Testis (tissue), 2 donors: ENCODE measurements around the gene TMEM202.

Source experiments
- CTCF ChIP-seq, 3 experiments: fragments of 450-650 bp in 2 of 3; fragments of 200-600 bp in 1 of 3; sonication (generic) in 1 of 3; IDR thresholded peaks; one replicate each; pipeline ENCODE4 v1.5.1; 2016 to 2019; ENCODE audit warnings: antibody characterized with exemption in 3 of 3, mild to moderate bottlenecking in 2 of 3, moderate library complexity in 1 of 3
- POLR2A ChIP-seq: fragments of 450-650 bp; IDR thresholded peaks from one replicate; pipeline ENCODE4 v1.6.1; 2017; ENCODE audit warnings: antibody characterized with exemption, mild to moderate bottlenecking, moderate library complexity

DNA sequence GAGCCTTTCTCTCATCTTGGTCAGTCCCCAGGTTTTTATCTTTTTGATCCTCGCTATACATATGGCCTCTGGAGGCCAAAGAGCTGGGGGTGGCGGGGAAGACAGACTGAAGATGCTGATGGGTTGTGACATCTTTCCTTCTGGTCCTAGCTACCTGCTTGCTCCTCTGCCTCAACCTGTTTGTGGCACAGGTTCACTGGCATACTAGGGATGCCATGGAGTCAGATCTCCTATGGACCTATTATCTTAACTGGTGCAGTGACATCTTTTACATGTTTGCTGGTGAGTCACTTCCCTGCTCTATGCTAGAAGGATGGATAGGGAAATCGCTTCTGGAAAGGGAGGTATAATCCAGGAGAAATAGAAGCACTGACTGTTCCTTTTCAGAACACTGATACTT, 8.8 kb downstream of the TMEM202 start:
- TF ChIP-seq CTCF (IDR thresholded peaks at IDR 0.05) (no peak), POLR2A (no peak)
